ENCODE measurements around the gene FCHSD1.

DNA sequence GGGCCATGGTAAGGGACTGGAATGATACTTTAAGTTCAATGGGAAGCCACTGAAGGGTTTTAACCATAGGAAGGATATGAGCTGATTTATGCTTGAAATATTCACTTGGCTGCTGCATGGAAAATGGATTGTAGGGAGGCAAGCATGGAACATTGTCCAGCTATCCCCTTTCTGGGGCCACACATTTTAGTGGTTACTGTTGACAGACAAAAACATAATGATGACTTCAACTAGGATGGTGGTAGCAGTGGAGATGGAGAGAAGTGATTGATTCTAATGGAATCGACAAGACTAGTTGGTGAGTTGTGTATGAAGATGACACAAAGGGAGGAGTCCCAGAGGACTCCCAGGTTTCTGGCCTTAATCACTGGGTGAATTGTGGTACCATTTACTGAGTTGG lies 6.2 kb upstream of the FCHSD1 start:
- TF ChIP-seq POLR2A (IDR thresholded peaks at IDR 0.05) = no peak
- TF ChIP-seq, protein P1, sequence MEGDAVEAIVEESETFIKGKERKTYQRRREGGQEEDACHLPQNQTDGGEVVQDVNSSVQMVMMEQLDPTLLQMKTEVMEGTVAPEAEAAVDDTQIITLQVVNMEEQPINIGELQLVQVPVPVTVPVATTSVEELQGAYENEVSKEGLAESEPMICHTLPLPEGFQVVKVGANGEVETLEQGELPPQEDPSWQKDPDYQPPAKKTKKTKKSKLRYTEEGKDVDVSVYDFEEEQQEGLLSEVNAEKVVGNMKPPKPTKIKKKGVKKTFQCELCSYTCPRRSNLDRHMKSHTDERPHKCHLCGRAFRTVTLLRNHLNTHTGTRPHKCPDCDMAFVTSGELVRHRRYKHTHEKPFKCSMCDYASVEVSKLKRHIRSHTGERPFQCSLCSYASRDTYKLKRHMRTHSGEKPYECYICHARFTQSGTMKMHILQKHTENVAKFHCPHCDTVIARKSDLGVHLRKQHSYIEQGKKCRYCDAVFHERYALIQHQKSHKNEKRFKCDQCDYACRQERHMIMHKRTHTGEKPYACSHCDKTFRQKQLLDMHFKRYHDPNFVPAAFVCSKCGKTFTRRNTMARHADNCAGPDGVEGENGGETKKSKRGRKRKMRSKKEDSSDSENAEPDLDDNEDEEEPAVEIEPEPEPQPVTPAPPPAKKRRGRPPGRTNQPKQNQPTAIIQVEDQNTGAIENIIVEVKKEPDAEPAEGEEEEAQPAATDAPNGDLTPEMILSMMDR (IDR thresholded peaks at IDR 0.05) = no peak

Data from stomach (tissue), 4 donors.